RWPE2 (cell line): ENCODE results near the gene RHCE.
"Not testable (repeated sequence)": the region's sequence is repeated elsewhere in the genome, so short reads cannot be mapped to it uniquely, and the experiment has no call there.

Experiments used
- ATAC-seq: fragments of 200-7000 bp; cut with Tn5 transposase; 3 replicates; pipeline ENCODE4 v1.9.1; 2021; ENCODE audit warnings: low read depth
- DNase-seq: peaks from one replicate; pipeline ENCODE4 v3.0.0-alpha.2; 2020; ENCODE audit warnings: low spot score
- H3K27ac ChIP-seq: fragments of 450-650 bp; 2 replicates; pipeline ENCODE4 v1.5.1; 2017; ENCODE audit warnings: mild to moderate bottlenecking; ENCODE audit not compliant: poor library complexity, severe bottlenecking
- H3K27me3 ChIP-seq: fragments of 250-450 bp; sonication (Bioruptor Pico); 2 replicates; pipeline ENCODE4 v1.5.1; 2021; ENCODE audit warnings: mild to moderate bottlenecking, moderate library complexity; ENCODE audit not compliant: insufficient read depth, poor library complexity, severe bottlenecking
- H3K36me3 ChIP-seq: fragments of 250-450 bp; sonication (Bioruptor Pico); 2 replicates; pipeline ENCODE4 v1.5.1; 2020; ENCODE audit warnings: low read depth, mild to moderate bottlenecking, moderate library complexity
- H3K4me1 ChIP-seq: fragments of 250-450 bp; sonication (Bioruptor Pico); 2 replicates; pipeline ENCODE4 v1.5.1; 2021; ENCODE audit warnings: mild to moderate bottlenecking, moderate library complexity; ENCODE audit not compliant: insufficient read depth, poor library complexity, severe bottlenecking
- H3K4me3 ChIP-seq: fragments of 250-450 bp; sonication (Bioruptor Pico); 2 replicates; pipeline ENCODE4 v1.5.1; 2021; ENCODE audit warnings: mild to moderate bottlenecking, moderate library complexity; ENCODE audit not compliant: severe bottlenecking
- H3K9me3 ChIP-seq: fragments of 250-450 bp; sonication (Bioruptor Pico); 2 replicates; pipeline ENCODE4 v1.5.1; 2021; ENCODE audit warnings: mild to moderate bottlenecking, moderate library complexity; ENCODE audit not compliant: severe bottlenecking
- CTCF ChIP-seq: fragments of 450-650 bp; IDR thresholded peaks from one replicate; pipeline ENCODE4 v1.5.1; 2017; ENCODE audit warnings: mild to moderate bottlenecking, moderate library complexity; ENCODE audit not compliant: poor library complexity, severe bottlenecking

Gene RHCE

GRCh38 chr1:25420715-25421114, at the start of gene RHCE:
Gene RHCE (minus strand): TSS chr1:25420825. CDS start chr1:25420786, 39 bp downstream.
- not testable (repeated sequence) for H3K36me3 ChIP-seq, H3K27ac ChIP-seq, H3K9me3 ChIP-seq, H3K4me1 ChIP-seq, DNase-seq, ATAC-seq, H3K27me3 ChIP-seq, H3K4me3 ChIP-seq

GRCh38 chr1:25469177-25469576, 48.6 kb upstream of the RHCE start:
- Histone ChIP-seq H3K4me3 (no peak overlapping the region), H3K9me3 (peaks cover 3% of the 10 kb centered on the region), H3K27me3 (no peaks in the 10 kb centered on the region), H3K27ac (no peak overlapping the region), H3K4me1 (peaks cover 7% of the 10 kb centered on the region), H3K36me3 (no peaks in the 10 kb centered on the region)
- TF ChIP-seq CTCF, result no peak
- peak; percentile 81; the same call in 2 of the 3 replicates for ATAC-seq
- DNase-seq, result no peak

- Histone ChIP-seq H3K4me1 (peaks cover 7% of the 10 kb centered on the region), H3K27ac (no peak overlapping the region), H3K36me3 (no peaks in the 10 kb centered on the region), H3K4me3 (no peak overlapping the region), H3K27me3 (no peaks in the 10 kb centered on the region), H3K9me3 (peaks cover 3% of the 10 kb centered on the region)
- DNase-seq (no peak), ATAC-seq (no peak)
- no peak for TF ChIP-seq CTCF
These were observed 47.4 kb upstream of the RHCE start for GRCh38 chr1:25468033-25468432.

- DNase-seq (no peak), ATAC-seq (no peak)
- Histone ChIP-seq H3K27me3 (no peaks in the 10 kb centered on the region), H3K36me3 (no peaks in the 10 kb centered on the region), H3K4me1 (peaks cover 7% of the 10 kb centered on the region), H3K9me3 (no peaks in the 10 kb centered on the region), H3K27ac (no peak overlapping the region), H3K4me3 (no peak overlapping the region)
- TF ChIP-seq CTCF, result no peak
These were observed 47.0 kb upstream of the RHCE start for GRCh38 chr1:25467616-25468015.

- Histone ChIP-seq H3K27me3 (no peaks in the 10 kb centered on the region), H3K27ac (no peak overlapping the region), H3K4me3 (no peak overlapping the region), H3K9me3 (no peaks in the 10 kb centered on the region), H3K36me3 (no peaks in the 10 kb centered on the region), H3K4me1 (peaks cover 7% of the 10 kb centered on the region)
- ATAC-seq, result no peak
- no peak for TF ChIP-seq CTCF
- no peak for DNase-seq
These were observed 46.6 kb upstream of the RHCE start for GRCh38 chr1:25467193-25467592.

GRCh38 chr1:25462732-25463131, 42.1 kb upstream of the RHCE start:
- Histone ChIP-seq H3K36me3 (peaks cover 19% of the 10 kb centered on the region), H3K9me3 (no peaks in the 10 kb centered on the region), H3K27me3 (no peaks in the 10 kb centered on the region), H3K4me1 (no peaks in the 10 kb centered on the region), H3K4me3 (no peak overlapping the region), H3K27ac (no peak overlapping the region)
- TF ChIP-seq CTCF, result no peak
- DNase-seq (no peak), ATAC-seq (no peak)
